ENCODE measurements around the gene CEP250. TPM values are rescaled to one million over a fixed set of nuclear protein-coding genes. Genes with fewer than 3 reads are reported as not detected.
"Not testable (repeated sequence)": the region's sequence is repeated elsewhere in the genome, so short reads cannot be mapped to it uniquely, and the experiment has no call there.

Gene CEP250
- total RNA-seq, 1 experiment from 2014 or later, result 63.6 TPM

DNA sequence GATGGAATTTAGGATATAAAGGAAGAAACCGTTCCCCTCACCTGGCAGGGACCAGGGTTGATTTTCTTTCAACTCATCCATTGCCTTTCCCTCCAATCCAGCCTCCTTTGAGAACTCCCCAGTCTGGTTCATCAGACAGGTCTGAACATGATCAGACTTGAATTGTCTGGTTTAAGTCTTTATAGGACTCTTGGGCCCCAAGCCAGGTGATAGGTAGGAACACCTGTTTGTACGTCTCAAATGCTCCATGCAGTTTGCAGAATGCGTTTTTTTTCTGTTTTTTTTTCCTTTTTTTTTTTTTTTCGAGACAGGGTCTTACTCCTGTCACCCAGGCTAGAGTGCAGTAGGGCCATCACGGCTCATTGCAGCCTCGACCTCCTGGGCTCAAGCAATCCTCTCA is 4.1 kb upstream of the CEP250 start:
- Histone ChIP-seq H3K27me3 (ENCODE audit: insufficient read depth, low read depth) (no peaks in the 10 kb centered on the region), H3F3A (ENCODE audit: insufficient read depth, low read depth) (peaks cover 14% of the 10 kb centered on the region), H4K20me1 (ENCODE audit: insufficient read depth) (no peaks in the 10 kb centered on the region), H2AFZ (no peak overlapping the region), H3K4me3 (no peak overlapping the region), H3K79me2 (ENCODE audit: low read depth) (peaks cover 9% of the 10 kb centered on the region), H3K4me2 (no peak overlapping the region), H3K36me3 (ENCODE audit: low read depth) (no peaks in the 10 kb centered on the region), H3K9me3 (ENCODE audit: insufficient read depth, low read depth) (no peaks in the 10 kb centered on the region), H3K9me2 (ENCODE audit: insufficient read depth) (no peaks in the 10 kb centered on the region), H3K27ac (no peak overlapping the region), H3K4me1 (replicated peaks; ENCODE audit: insufficient read depth) (peaks cover 15% of the 10 kb centered on the region)
- peak in 1 of 2 experiments; percentile 20 for DNase-seq
- TF ChIP-seq CTCF (conservative IDR thresholded peaks at IDR 0.05) (no peak), EZH2 (IDR thresholded peaks at IDR 0.05; ENCODE audit: low read depth) (no peak)
- intact Hi-C loops (cut with micrococcal nuclease; ENCODE audit: unreplicated experiment), result loop anchor here (5.0 to 10.0 kb wide), 4 partner anchors 166 to 1124 kb away; partner anchors contain the start of genes SPAG4, TGIF2 and TRPC4AP
- CTCF ChIA-PET, result no interaction called here
- no TSS peak for BruUV-seq (replicated peaks)
- POLR2A ChIA-PET (ENCODE audit: unreplicated experiment), result interaction anchor here (0.5 kb wide), 1 partner anchor 291 kb away, joined by 4 read pairs; the partner anchor contains the start of gene RBM39

GRCh38 chr20:35453647-35454046 is 1.8 kb upstream of the CEP250 start:
- Histone ChIP-seq H3K27ac (peak overlapping the region; percentile 88), H3K27me3 (ENCODE audit: insufficient read depth, low read depth) (no peaks in the 10 kb centered on the region), H3K4me3 (peak overlapping the region; percentile 78), H3K9me2 (ENCODE audit: insufficient read depth) (no peaks in the 10 kb centered on the region), H3K4me1 (replicated peaks; ENCODE audit: insufficient read depth) (peaks cover 22% of the 10 kb centered on the region), H2AFZ (peak overlapping the region; percentile 83), H3K4me2 (peak overlapping the region; percentile 76), H4K20me1 (ENCODE audit: insufficient read depth) (no peaks in the 10 kb centered on the region), H3F3A (ENCODE audit: insufficient read depth, low read depth) (peaks cover 14% of the 10 kb centered on the region), H3K36me3 (ENCODE audit: low read depth) (no peaks in the 10 kb centered on the region; the same call in 1 of the 2 replicates), H3K9me3 (ENCODE audit: insufficient read depth, low read depth) (no peaks in the 10 kb centered on the region), H3K79me2 (ENCODE audit: low read depth) (peaks cover 32% of the 10 kb centered on the region)
- POLR2A ChIA-PET (ENCODE audit: unreplicated experiment), result interaction anchor here (0.6 kb wide), 1 partner anchor 170 kb away, joined by 15 read pairs; no protein-coding TSS in a partner anchor
- intact Hi-C loops (cut with micrococcal nuclease; ENCODE audit: unreplicated experiment), result loop anchor here (5.0 to 10.0 kb wide), 4 partner anchors 164 to 1121 kb away; partner anchors contain the start of genes SPAG4, TGIF2 and TRPC4AP
- TF ChIP-seq EZH2 (IDR thresholded peaks at IDR 0.05; ENCODE audit: low read depth) (no peak), CTCF (conservative IDR thresholded peaks at IDR 0.05) (no peak)
- DNase-seq, result no peak
- no TSS peak for BruUV-seq (replicated peaks)
- CTCF ChIA-PET, result interaction anchor here (0.6 to 0.9 kb wide), 4 partner anchors 23 to 169 kb away, joined by 3 to 8 read pairs (median 4); no protein-coding TSS in a partner anchor

- peak overlapping the region; percentile 78; the same call in 1 of the 2 replicates for H3K4me3 ChIP-seq
- CTCF ChIA-PET, result interaction anchor here (0.6 to 1.1 kb wide), 4 partner anchors 9 to 446 kb away, joined by 3 to 8 read pairs (median 6); no protein-coding TSS in a partner anchor
Observed at GRCh38 chr20:35456700-35457099, 1.3 kb downstream of the CEP250 start.

GRCh38 chr20:35457539-35457938 is 2.1 kb downstream of the CEP250 start:
- ChIA-PET CTCF (interaction anchor here (0.6 to 1.1 kb wide), 4 partner anchors 10 to 405 kb away, joined by 3 to 13 read pairs (median 6); partner anchors contain the start of gene SPAG4), POLR2A (ENCODE audit: unreplicated experiment) (interaction anchor here (0.7 kb wide), 1 partner anchor 41 kb away, joined by 6 read pairs; no protein-coding TSS in a partner anchor)
- BruUV-seq (replicated peaks); H3K36me3 ChIP-seq (ENCODE audit: low read depth); DNase-seq; H3K27ac ChIP-seq; H3K9me2 ChIP-seq (ENCODE audit: insufficient read depth); H3K4me3 ChIP-seq; H3K9me3 ChIP-seq (ENCODE audit: insufficient read depth, low read depth); H3K27me3 ChIP-seq (ENCODE audit: insufficient read depth, low read depth); H2AFZ ChIP-seq; H4K20me1 ChIP-seq (ENCODE audit: insufficient read depth); H3K4me2 ChIP-seq: not testable (repeated sequence)
- Histone ChIP-seq H3K79me2 (ENCODE audit: low read depth) (peaks cover 32% of the 10 kb centered on the region), H3K4me1 (replicated peaks; ENCODE audit: insufficient read depth) (peaks cover 22% of the 10 kb centered on the region), H3F3A (ENCODE audit: insufficient read depth, low read depth) (peaks cover 15% of the 10 kb centered on the region)
- intact Hi-C loops (cut with micrococcal nuclease; ENCODE audit: unreplicated experiment), result loop anchor here (10.0 kb wide), 3 partner anchors 363 to 1117 kb away; partner anchors contain the start of genes TGIF2 and TRPC4AP

More at GRCh38 chr20:35456700-35457099, 1.3 kb downstream of the CEP250 start:
- Histone ChIP-seq H3K4me1 (replicated peaks; ENCODE audit: insufficient read depth) (peaks cover 22% of the 10 kb centered on the region), H3K4me2 (peak overlapping the region; percentile 76), H3K79me2 (ENCODE audit: low read depth) (peaks cover 32% of the 10 kb centered on the region), H3F3A (ENCODE audit: insufficient read depth, low read depth) (peaks cover 14% of the 10 kb centered on the region)
- not testable (repeated sequence) for H4K20me1 ChIP-seq (ENCODE audit: insufficient read depth); H3K36me3 ChIP-seq (ENCODE audit: low read depth); H3K9me2 ChIP-seq (ENCODE audit: insufficient read depth); DNase-seq; H3K27ac ChIP-seq; H3K9me3 ChIP-seq (ENCODE audit: insufficient read depth, low read depth); BruUV-seq (replicated peaks); H3K27me3 ChIP-seq (ENCODE audit: insufficient read depth, low read depth); H2AFZ ChIP-seq
- intact Hi-C loops (cut with micrococcal nuclease; ENCODE audit: unreplicated experiment), result loop anchor here (10.0 kb wide), 3 partner anchors 362 to 1118 kb away; partner anchors contain the start of genes TGIF2 and TRPC4AP
- POLR2A ChIA-PET (ENCODE audit: unreplicated experiment), result interaction anchor here (0.6 kb wide), 1 partner anchor 536 kb away, joined by 5 read pairs; no protein-coding TSS in a partner anchor

All from PC-9 (cell line).